GM12873 (cell line): Measurements from ENCODE around the gene CPT1B.

Experiments
- TF ChIP-seq, protein P1 (sequence below): IDR thresholded peaks from 2 replicates; pipeline ENCODE4 v1.5.1; 2012; ENCODE audit warnings: low read depth, mild to moderate bottlenecking, moderate library complexity, low read length, control low read depth; ENCODE audit not compliant: insufficient read depth; ENCODE audit errors: missing control alignments

Gene CPT1B

DNA sequence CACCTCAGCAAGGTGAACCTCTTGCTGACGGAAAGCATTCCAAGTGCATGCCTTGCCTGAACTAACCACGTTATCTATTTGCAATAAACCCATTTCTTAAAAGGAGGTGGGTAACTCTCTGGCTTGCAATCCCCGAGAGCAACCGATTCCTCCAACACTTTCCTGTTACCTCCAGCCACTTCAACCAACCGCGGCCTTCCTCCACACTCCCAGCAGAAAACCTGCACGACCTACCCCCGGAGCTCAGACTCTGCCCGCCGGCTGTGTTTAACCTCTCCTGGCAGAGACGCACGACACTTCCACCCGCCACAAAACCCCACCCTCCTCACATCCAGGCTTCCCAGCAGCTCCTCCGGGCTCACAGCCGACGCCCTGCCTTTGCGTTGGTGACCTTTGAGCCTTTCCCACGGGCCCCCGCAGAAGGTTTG lies 53.5 kb downstream of the CPT1B start:
- TF ChIP-seq, protein P1, sequence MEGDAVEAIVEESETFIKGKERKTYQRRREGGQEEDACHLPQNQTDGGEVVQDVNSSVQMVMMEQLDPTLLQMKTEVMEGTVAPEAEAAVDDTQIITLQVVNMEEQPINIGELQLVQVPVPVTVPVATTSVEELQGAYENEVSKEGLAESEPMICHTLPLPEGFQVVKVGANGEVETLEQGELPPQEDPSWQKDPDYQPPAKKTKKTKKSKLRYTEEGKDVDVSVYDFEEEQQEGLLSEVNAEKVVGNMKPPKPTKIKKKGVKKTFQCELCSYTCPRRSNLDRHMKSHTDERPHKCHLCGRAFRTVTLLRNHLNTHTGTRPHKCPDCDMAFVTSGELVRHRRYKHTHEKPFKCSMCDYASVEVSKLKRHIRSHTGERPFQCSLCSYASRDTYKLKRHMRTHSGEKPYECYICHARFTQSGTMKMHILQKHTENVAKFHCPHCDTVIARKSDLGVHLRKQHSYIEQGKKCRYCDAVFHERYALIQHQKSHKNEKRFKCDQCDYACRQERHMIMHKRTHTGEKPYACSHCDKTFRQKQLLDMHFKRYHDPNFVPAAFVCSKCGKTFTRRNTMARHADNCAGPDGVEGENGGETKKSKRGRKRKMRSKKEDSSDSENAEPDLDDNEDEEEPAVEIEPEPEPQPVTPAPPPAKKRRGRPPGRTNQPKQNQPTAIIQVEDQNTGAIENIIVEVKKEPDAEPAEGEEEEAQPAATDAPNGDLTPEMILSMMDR, result no peak

DNA sequence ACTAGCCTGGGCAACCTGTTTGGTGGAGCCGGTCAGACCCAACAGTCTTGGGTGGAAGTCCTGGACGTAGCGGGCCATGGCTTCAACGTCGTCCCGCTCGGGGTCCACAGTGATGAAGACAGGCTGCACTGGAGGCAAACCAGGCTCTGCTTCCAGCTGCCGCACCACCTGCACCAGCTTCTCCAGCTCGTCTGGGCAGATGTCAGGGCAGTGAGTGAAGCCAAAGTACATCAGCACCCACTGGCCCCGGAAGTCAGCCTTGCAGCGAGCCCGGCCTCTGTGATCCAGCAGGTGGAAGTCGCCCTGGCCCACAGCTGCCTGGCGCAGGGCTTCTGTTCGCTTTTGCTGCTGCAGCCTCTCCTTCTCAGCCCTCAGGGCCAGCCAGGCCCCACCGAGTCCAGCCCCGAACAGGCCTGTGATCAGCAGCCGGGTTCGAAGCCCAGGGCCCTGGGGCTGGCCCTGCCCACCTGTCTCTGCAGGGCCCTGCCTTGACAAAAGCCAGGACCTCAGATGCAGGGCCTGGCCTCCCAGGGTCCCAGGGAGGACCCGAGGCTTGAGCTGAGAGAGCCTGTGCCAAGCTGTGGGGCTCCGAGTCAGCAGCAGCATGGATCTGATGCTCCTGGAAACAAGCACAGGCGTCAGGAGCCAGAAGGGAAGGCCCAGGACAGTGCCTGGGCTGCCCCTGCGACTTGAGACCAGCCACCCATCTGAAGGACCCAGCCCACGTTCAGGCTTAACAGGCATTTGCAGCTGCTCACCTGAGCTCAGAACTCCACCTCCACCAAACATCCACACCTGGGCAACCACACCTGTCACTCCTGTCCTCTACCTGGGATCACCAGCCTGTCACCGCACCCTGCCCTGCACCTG lies 54.2 kb downstream of the CPT1B start:
- TF ChIP-seq, protein P1, result no peak

DNA sequence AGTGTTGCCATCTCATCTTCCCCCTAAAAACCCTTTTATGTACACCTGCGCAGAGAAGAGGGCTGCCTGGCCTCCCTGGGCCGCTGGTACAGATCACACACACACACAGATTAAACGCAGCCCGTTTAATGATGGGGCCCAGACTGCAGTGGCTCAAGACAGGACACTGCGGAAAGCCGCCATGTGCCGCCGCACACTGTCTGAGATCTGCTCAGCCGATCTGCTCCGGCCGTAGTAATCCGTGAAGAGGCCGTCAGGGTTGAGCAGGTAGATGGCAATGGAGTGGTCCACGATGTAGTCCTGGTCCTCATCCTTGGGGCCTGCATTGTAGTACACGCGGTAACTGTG lies 54.8 kb downstream of the CPT1B start:
- TF ChIP-seq, protein P1, result no peak

GRCh38 chr22:50522806-50523438 lies 55.3 kb downstream of the CPT1B start:
- TF ChIP-seq, protein P1, result no peak

GRCh38 chr22:50522208-50522805 lies 55.9 kb downstream of the CPT1B start:
- TF ChIP-seq, protein P1, result no peak

DNA sequence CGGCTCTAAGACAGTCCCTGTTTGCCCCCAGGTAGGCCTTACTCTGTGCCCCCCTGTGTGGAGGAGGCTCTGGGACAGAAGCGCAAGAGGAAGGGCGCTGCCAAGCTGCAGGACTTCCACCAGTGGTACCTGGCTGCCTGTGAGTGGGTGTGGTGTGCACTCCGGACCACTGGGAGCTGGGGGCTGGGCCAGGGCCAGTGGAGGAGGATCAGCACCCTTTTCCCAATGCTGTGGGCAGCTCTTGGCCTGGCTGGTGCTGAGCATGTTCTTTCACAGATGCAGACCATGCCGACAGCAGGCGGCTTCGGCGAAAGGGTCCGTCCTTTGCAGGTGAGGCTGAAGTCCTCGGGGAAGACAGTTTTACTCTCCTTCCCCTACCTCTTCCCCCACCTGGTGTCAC lies 56.5 kb downstream of the CPT1B start:
- TF ChIP-seq, protein P1, result no peak

DNA sequence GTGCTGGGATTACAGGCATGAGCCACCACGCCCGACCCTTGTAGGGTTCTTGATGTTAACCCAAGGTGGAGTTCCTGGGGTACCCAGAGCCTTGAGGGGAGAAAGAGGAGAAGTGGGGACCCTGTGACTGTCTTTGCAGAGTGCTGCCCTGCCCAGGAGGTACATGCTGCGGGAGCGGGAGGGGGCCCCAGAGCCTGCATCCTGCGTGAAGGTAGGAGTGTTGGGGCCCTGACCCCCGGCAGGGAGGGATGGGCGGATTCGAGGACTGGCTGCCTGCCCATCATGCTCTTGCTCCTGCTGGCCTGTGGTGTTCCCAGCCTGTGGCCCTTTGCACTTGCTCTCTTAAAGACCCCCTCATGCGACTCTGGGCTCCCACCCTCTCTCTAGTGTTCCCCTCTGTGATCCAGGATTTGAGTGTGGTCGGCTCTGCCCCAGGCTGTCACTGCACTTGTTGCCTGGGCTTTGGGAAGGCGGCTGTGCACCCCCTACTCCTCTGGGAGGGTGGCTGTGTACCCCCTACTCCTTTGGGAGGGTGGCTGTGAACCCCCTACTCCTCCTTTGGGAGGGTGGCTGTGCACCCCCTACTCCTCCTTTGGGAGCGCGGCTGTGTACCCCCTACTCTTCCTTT lies 57.3 kb downstream of the CPT1B start:
- TF ChIP-seq, protein P1, result no peak
